ENCODE measurements around the gene INPP5A.

INPP5A gene

GRCh38 chr10:132648072-132648850 is 110.7 kb downstream of the INPP5A start:
- H3K9me3 ChIP-seq (ENCODE audit: control insufficient read depth, insufficient read depth, low read length) = no peaks in the 10 kb centered on the region
- TF ChIP-seq CTCF (IDR thresholded peaks at IDR 0.05; ENCODE audit: low read depth, low read length, poor library complexity, severe bottlenecking) (no peak), EZH2phosphoT487 (IDR thresholded peaks at IDR 0.05; ENCODE audit: borderline replicate concordance, low read length) (no peak)
- H4K20me1 ChIP-seq (ENCODE audit: control insufficient read depth, insufficient read depth, low read depth, low read length) = no peaks in the 10 kb centered on the region

GRCh38 chr10:132648851-132649528 is 111.4 kb downstream of the INPP5A start:
- no peaks in the 10 kb centered on the region for H3K36me3 ChIP-seq (ENCODE audit: control insufficient read depth, low read length)
- H3K4me3 ChIP-seq (ENCODE audit: low read length) = no peak overlapping the region
- H3K27ac ChIP-seq (ENCODE audit: low read depth, low read length) = no peak overlapping the region
- H3K9me2 ChIP-seq (replicated peaks; ENCODE audit: control insufficient read depth, low read length) = no peaks in the 10 kb centered on the region
- no peaks in the 10 kb centered on the region for H3K27me3 ChIP-seq (ENCODE audit: control insufficient read depth, low read length)
- no peaks in the 10 kb centered on the region for H3K9me3 ChIP-seq (ENCODE audit: control insufficient read depth, insufficient read depth, low read length)
- H3K4me1 ChIP-seq (ENCODE audit: control insufficient read depth, low read length) = no peaks in the 10 kb centered on the region
- TF ChIP-seq CTCF (IDR thresholded peaks at IDR 0.05; ENCODE audit: low read depth, low read length, poor library complexity, severe bottlenecking) (no peak), EZH2phosphoT487 (IDR thresholded peaks at IDR 0.05; ENCODE audit: borderline replicate concordance, low read length) (no peak)
- H3K4me2 ChIP-seq (ENCODE audit: low read length) = no peak overlapping the region
- H3K79me2 ChIP-seq (ENCODE audit: control insufficient read depth, low read length) = no peaks in the 10 kb centered on the region
- H3F3A ChIP-seq (ENCODE audit: control insufficient read depth, insufficient read depth) = no peaks in the 10 kb centered on the region
- H4K20me1 ChIP-seq (ENCODE audit: control insufficient read depth, insufficient read depth, low read depth, low read length) = no peaks in the 10 kb centered on the region

More at GRCh38 chr10:132648072-132648850, 110.7 kb downstream of the INPP5A start:
- no peak overlapping the region for H3K27ac ChIP-seq (ENCODE audit: low read depth, low read length)
- H3K4me2 ChIP-seq (ENCODE audit: low read length) = no peak overlapping the region
- no peak overlapping the region for H3K4me3 ChIP-seq (ENCODE audit: low read length)
- no peaks in the 10 kb centered on the region for H3F3A ChIP-seq (ENCODE audit: control insufficient read depth, insufficient read depth)
- no peaks in the 10 kb centered on the region for H3K27me3 ChIP-seq (ENCODE audit: control insufficient read depth, low read length)
- H3K9me2 ChIP-seq (replicated peaks; ENCODE audit: control insufficient read depth, low read length) = no peaks in the 10 kb centered on the region
- no peaks in the 10 kb centered on the region for H3K79me2 ChIP-seq (ENCODE audit: control insufficient read depth, low read length)
- H3K4me1 ChIP-seq (ENCODE audit: control insufficient read depth, low read length) = no peaks in the 10 kb centered on the region
- no peaks in the 10 kb centered on the region for H3K36me3 ChIP-seq (ENCODE audit: control insufficient read depth, low read length)

GRCh38 chr10:132649651-132650360 is 112.2 kb downstream of the INPP5A start:
- Histone ChIP-seq H4K20me1 (ENCODE audit: control insufficient read depth, insufficient read depth, low read depth, low read length) (no peaks in the 10 kb centered on the region), H3K79me2 (ENCODE audit: control insufficient read depth, low read length) (no peaks in the 10 kb centered on the region), H3K4me1 (ENCODE audit: control insufficient read depth, low read length) (no peaks in the 10 kb centered on the region), H3F3A (ENCODE audit: control insufficient read depth, insufficient read depth) (no peaks in the 10 kb centered on the region), H3K27ac (ENCODE audit: low read depth, low read length) (no peak overlapping the region), H3K9me3 (ENCODE audit: control insufficient read depth, insufficient read depth, low read length) (no peaks in the 10 kb centered on the region), H3K36me3 (ENCODE audit: control insufficient read depth, low read length) (no peaks in the 10 kb centered on the region), H3K4me3 (ENCODE audit: low read length) (no peak overlapping the region), H3K4me2 (ENCODE audit: low read length) (no peak overlapping the region), H3K9me2 (replicated peaks; ENCODE audit: control insufficient read depth, low read length) (no peaks in the 10 kb centered on the region), H3K27me3 (ENCODE audit: control insufficient read depth, low read length) (no peaks in the 10 kb centered on the region)
- TF ChIP-seq EZH2phosphoT487 (IDR thresholded peaks at IDR 0.05; ENCODE audit: borderline replicate concordance, low read length) (no peak), CTCF (IDR thresholded peaks at IDR 0.05; ENCODE audit: low read depth, low read length, poor library complexity, severe bottlenecking) (no peak)

Data from DOHH2 (cell line).